ENCODE results near the gene PCDHB13.
"Not testable (repeated sequence)": the region's sequence is repeated elsewhere in the genome, so short reads cannot be mapped to it uniquely, and the experiment has no call there.

Gene PCDHB13

GRCh38 chr5:141180313-141180712, 33.4 kb upstream of the PCDHB13 start:
- H3K9me3 ChIP-seq (ENCODE audit: severe bottlenecking), result no peaks in the 10 kb centered on the region
- TF ChIP-seq, protein P1, sequence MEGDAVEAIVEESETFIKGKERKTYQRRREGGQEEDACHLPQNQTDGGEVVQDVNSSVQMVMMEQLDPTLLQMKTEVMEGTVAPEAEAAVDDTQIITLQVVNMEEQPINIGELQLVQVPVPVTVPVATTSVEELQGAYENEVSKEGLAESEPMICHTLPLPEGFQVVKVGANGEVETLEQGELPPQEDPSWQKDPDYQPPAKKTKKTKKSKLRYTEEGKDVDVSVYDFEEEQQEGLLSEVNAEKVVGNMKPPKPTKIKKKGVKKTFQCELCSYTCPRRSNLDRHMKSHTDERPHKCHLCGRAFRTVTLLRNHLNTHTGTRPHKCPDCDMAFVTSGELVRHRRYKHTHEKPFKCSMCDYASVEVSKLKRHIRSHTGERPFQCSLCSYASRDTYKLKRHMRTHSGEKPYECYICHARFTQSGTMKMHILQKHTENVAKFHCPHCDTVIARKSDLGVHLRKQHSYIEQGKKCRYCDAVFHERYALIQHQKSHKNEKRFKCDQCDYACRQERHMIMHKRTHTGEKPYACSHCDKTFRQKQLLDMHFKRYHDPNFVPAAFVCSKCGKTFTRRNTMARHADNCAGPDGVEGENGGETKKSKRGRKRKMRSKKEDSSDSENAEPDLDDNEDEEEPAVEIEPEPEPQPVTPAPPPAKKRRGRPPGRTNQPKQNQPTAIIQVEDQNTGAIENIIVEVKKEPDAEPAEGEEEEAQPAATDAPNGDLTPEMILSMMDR (IDR thresholded peaks at IDR 0.05; ENCODE audit: low read depth, low read length), result no peak
- H3K27me3 ChIP-seq (ENCODE audit: insufficient read depth, low read depth, severe bottlenecking), result no peaks in the 10 kb centered on the region
- DNase-seq, result no peak
- no peak overlapping the region for H3K27ac ChIP-seq
- H3K36me3 ChIP-seq, result no peaks in the 10 kb centered on the region
- H3K4me3 ChIP-seq (ENCODE audit: low read depth, low read length), result no peak overlapping the region

DNA sequence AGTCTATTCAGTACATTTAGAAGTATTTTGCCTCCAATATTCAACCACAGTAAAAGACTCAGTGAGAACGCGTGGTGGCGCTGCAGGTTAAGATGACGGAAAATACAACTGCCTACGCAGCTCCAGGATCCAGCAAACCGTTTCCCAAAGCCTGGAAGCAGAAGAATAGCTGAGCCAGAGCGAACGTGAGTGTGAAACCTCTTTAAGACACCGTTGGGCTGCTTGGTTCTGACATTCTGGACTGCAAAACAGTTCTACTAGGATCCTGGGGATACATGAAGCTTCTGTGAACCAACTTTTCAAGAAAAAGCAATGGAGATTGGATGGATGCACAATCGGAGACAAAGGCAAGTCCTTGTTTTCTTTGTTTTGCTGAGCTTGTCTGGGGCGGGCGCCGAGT, 31.5 kb upstream of the PCDHB13 start, which contains the start of gene PCDHB16:
PCDHB16 (plus strand) TSS at position 140 of the 400 bp plus-strand sequence; CDS start at position 313, 173 bp downstream.
- Histone ChIP-seq H3K36me3 (no peaks in the 10 kb centered on the region), H3K9me3 (ENCODE audit: severe bottlenecking) (no peaks in the 10 kb centered on the region), H3K27ac (peak within 1 kb of the TSS; percentile 42; the same call in 1 of the 2 replicates), H3K27me3 (ENCODE audit: insufficient read depth, low read depth, severe bottlenecking) (no peaks in the 10 kb centered on the region), H3K4me3 (ENCODE audit: low read depth, low read length) (peak within 1 kb of the TSS; percentile 30)
- peak; percentile 68 for DNase-seq
- TF ChIP-seq, protein P1 (IDR thresholded peaks at IDR 0.05; ENCODE audit: low read depth, low read length), result peak; percentile 39; the same call in 1 of the 2 replicates

- H3K9me3 ChIP-seq (ENCODE audit: severe bottlenecking); H3K27me3 ChIP-seq (ENCODE audit: insufficient read depth, low read depth, severe bottlenecking); DNase-seq: not testable (repeated sequence)
Measured at GRCh38 chr5:141184117-141184855, 29.4 kb upstream of the PCDHB13 start.

GRCh38 chr5:141186897-141187512, 26.7 kb upstream of the PCDHB13 start, which contains the start of gene PCDHB9:
Gene PCDHB9 (plus strand): TSS chr5:141187161. CDS start chr5:141187319, 158 bp downstream.
- H3K27me3 ChIP-seq (ENCODE audit: insufficient read depth, low read depth, severe bottlenecking), result no peaks in the 10 kb centered on the region
- DNase-seq, result peak; percentile 69
- H3K36me3 ChIP-seq, result no peaks in the 10 kb centered on the region
- TF ChIP-seq, protein P1 (IDR thresholded peaks at IDR 0.05; ENCODE audit: low read depth, low read length), result peak; percentile 69
- H3K9me3 ChIP-seq (ENCODE audit: severe bottlenecking), result no peaks in the 10 kb centered on the region
- peak within 1 kb of the TSS; percentile 51 for H3K4me3 ChIP-seq (ENCODE audit: low read depth, low read length)
- H3K27ac ChIP-seq, result peak within 1 kb of the TSS; percentile 56

More at GRCh38 chr5:141184117-141184855, 29.4 kb upstream of the PCDHB13 start:
- not testable (repeated sequence) for H3K36me3 ChIP-seq; H3K27ac ChIP-seq; H3K4me3 ChIP-seq (ENCODE audit: low read depth, low read length)

DNA sequence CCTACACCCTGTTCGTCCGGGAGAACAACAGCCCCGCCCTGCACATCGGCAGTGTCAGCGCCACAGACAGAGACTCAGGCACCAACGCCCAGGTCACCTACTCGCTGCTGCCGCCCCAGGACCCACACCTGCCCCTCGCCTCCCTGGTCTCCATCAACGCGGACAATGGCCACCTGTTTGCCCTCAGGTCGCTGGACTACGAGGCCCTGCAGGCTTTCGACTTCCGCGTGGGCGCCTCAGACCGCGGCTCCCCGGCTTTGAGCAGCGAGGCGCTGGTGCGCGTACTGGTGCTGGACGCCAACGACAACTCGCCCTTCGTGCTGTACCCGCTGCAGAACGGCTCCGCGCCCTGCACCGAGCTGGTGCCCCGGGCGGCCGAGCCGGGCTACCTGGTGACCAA, 25.0 kb upstream of the PCDHB13 start:
- not testable (repeated sequence) for H3K36me3 ChIP-seq; DNase-seq; H3K27me3 ChIP-seq (ENCODE audit: insufficient read depth, low read depth, severe bottlenecking); H3K4me3 ChIP-seq (ENCODE audit: low read depth, low read length); H3K9me3 ChIP-seq (ENCODE audit: severe bottlenecking); H3K27ac ChIP-seq

GRCh38 chr5:141189131-141189530, 24.6 kb upstream of the PCDHB13 start:
- H3K4me3 ChIP-seq (ENCODE audit: low read depth, low read length); H3K36me3 ChIP-seq; H3K9me3 ChIP-seq (ENCODE audit: severe bottlenecking); DNase-seq; H3K27me3 ChIP-seq (ENCODE audit: insufficient read depth, low read depth, severe bottlenecking); H3K27ac ChIP-seq: not testable (repeated sequence)

DNA sequence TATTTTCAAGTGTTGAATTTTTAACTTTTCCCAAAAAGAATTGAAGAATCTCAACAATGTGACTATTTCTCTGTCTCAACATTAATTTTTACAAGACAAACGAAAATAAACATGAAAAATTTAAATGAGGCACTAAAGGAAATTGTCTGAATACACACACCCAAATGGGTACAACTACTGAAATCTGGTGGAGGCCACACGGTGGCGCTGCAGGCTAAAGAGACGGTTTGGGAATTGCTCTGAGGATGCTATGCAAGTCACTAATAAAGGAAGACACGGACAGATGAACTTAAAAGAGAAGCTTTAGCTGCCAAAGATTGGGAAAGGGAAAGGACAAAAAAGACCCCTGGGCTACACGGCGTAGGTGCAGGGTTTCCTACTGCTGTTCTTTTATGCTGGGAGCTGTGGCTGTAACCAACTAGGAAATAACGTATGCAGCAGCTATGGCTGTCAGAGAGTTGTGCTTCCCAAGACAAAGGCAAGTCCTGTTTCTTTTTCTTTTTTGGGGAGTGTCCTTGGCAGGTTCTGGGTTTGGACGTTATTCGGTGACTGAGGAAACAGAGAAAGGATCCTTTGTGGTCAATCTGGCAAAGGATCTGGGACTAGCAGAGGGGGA, 21.5 kb upstream of the PCDHB13 start, which contains the start of gene PCDHB10:
PCDHB10 (plus strand) TSS at position 244 of the 616 bp plus-strand sequence; CDS start at position 444, 200 bp downstream.
- H3K4me3 ChIP-seq (ENCODE audit: low read depth, low read length), result peak within 1 kb of the TSS; percentile 30

DNA sequence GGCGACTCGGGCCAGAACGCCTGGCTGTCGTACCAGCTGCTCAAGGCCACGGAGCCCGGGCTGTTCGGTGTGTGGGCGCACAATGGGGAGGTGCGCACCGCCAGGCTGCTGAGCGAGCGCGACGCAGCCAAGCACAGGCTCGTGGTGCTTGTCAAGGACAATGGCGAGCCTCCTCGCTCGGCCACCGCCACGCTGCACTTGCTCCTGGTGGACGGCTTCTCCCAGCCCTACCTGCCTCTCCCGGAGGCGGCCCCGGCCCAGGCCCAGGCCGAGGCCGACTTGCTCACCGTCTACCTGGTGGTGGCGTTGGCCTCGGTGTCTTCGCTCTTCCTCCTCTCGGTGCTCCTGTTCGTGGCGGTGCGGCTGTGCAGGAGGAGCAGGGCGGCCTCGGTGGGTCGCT, 19.4 kb upstream of the PCDHB13 start:
- not testable (repeated sequence) for H3K27ac ChIP-seq; H3K36me3 ChIP-seq; H3K4me3 ChIP-seq (ENCODE audit: low read depth, low read length); H3K27me3 ChIP-seq (ENCODE audit: insufficient read depth, low read depth, severe bottlenecking); DNase-seq
- H3K9me3 ChIP-seq (ENCODE audit: severe bottlenecking), result peaks cover 10% of the 10 kb centered on the region

More for the DNA sequence above, 21.5 kb upstream of the PCDHB13 start, which contains the start of gene PCDHB10:
- Histone ChIP-seq H3K9me3 (ENCODE audit: severe bottlenecking) (peaks cover 8% of the 10 kb centered on the region), H3K27me3 (ENCODE audit: insufficient read depth, low read depth, severe bottlenecking) (no peaks in the 10 kb centered on the region), H3K36me3 (no peaks in the 10 kb centered on the region), H3K27ac (no peak within 1 kb of the TSS)
- DNase-seq, result peak; percentile 76
- TF ChIP-seq, protein P1 (IDR thresholded peaks at IDR 0.05; ENCODE audit: low read depth, low read length), result peak; percentile 71
